Measurements from ENCODE around the gene ESYT2. TPM values are rescaled to one million over a fixed set of nuclear protein-coding genes. Genes with fewer than 3 reads are reported as not detected.
"Not testable (repeated sequence)": the region's sequence is repeated elsewhere in the genome, so short reads cannot be mapped to it uniquely, and the experiment has no call there.

The ESYT2 gene
- total RNA-seq (2014; rRNA removed; shearing (Covaris generic); ENCODE audit: low replicate concordance): 96.9 and 98.3 TPM in 2 replicates

GRCh38 chr7:158829342-158830210 lies at the start of gene ESYT2:
Gene ESYT2 (minus strand): TSS chr7:158829509. CDS start chr7:158829418, 91 bp downstream.
- peak; percentile 93 for DNase-seq (ENCODE audit: low read depth)
- in situ Hi-C loops (cut with HindIII; ENCODE audit: low pct_unique_long_range_greater_than_20kb, low sequenced_read_pairs): no loop called here

GRCh38 chr7:158878151-158879079 lies 49.1 kb upstream of the ESYT2 start:
- in situ Hi-C loops (cut with HindIII; ENCODE audit: low pct_unique_long_range_greater_than_20kb, low sequenced_read_pairs); DNase-seq (ENCODE audit: low read depth): not testable (repeated sequence)

- no peak for DNase-seq (ENCODE audit: low read depth)
- in situ Hi-C loops (cut with HindIII; ENCODE audit: low pct_unique_long_range_greater_than_20kb, low sequenced_read_pairs): no loop called here
These were observed 47.7 kb upstream of the ESYT2 start for GRCh38 chr7:158876984-158877383.

GRCh38 chr7:158869876-158870275 lies 40.6 kb upstream of the ESYT2 start:
- DNase-seq (ENCODE audit: low read depth): no peak
- in situ Hi-C loops (cut with HindIII; ENCODE audit: low pct_unique_long_range_greater_than_20kb, low sequenced_read_pairs): no loop called here

- in situ Hi-C loops (cut with HindIII; ENCODE audit: low pct_unique_long_range_greater_than_20kb, low sequenced_read_pairs): no loop called here
These were observed 39.6 kb upstream of the ESYT2 start for GRCh38 chr7:158868764-158869410.

GRCh38 chr7:158867214-158867984 lies 38.1 kb upstream of the ESYT2 start:
- in situ Hi-C loops (cut with HindIII; ENCODE audit: low pct_unique_long_range_greater_than_20kb, low sequenced_read_pairs): no loop called here

More at GRCh38 chr7:158868764-158869410, 39.6 kb upstream of the ESYT2 start:
- DNase-seq (ENCODE audit: low read depth): no peak

GRCh38 chr7:158865977-158866376 lies 36.7 kb upstream of the ESYT2 start:
- in situ Hi-C loops (cut with HindIII; ENCODE audit: low pct_unique_long_range_greater_than_20kb, low sequenced_read_pairs): no loop called here
- DNase-seq (ENCODE audit: low read depth): no peak

More at GRCh38 chr7:158867214-158867984, 38.1 kb upstream of the ESYT2 start:
- no peak for DNase-seq (ENCODE audit: low read depth)

GRCh38 chr7:158865462-158865922 lies 36.2 kb upstream of the ESYT2 start:
- in situ Hi-C loops (cut with HindIII; ENCODE audit: low pct_unique_long_range_greater_than_20kb, low sequenced_read_pairs): no loop called here
- no peak for DNase-seq (ENCODE audit: low read depth)

- no peak for DNase-seq (ENCODE audit: low read depth)
- in situ Hi-C loops (cut with HindIII; ENCODE audit: low pct_unique_long_range_greater_than_20kb, low sequenced_read_pairs): no loop called here
These were observed 35.5 kb upstream of the ESYT2 start for GRCh38 chr7:158864833-158865232.

- in situ Hi-C loops (cut with HindIII; ENCODE audit: low pct_unique_long_range_greater_than_20kb, low sequenced_read_pairs): no loop called here
These were observed 35.2 kb upstream of the ESYT2 start for GRCh38 chr7:158864507-158864820.

GRCh38 chr7:158863611-158864506 lies 34.5 kb upstream of the ESYT2 start:
- peak; percentile 96 for DNase-seq (ENCODE audit: low read depth)
- in situ Hi-C loops (cut with HindIII; ENCODE audit: low pct_unique_long_range_greater_than_20kb, low sequenced_read_pairs): no loop called here

More at GRCh38 chr7:158864507-158864820, 35.2 kb upstream of the ESYT2 start:
- DNase-seq (ENCODE audit: low read depth): no peak

- in situ Hi-C loops (cut with HindIII; ENCODE audit: low pct_unique_long_range_greater_than_20kb, low sequenced_read_pairs): not testable (repeated sequence)
- peak; percentile 90 for DNase-seq (ENCODE audit: low read depth)
These were observed 33.8 kb upstream of the ESYT2 start for GRCh38 chr7:158862985-158863610.

- no peak for DNase-seq (ENCODE audit: low read depth)
- in situ Hi-C loops (cut with HindIII; ENCODE audit: low pct_unique_long_range_greater_than_20kb, low sequenced_read_pairs): no loop called here
These were observed 32.8 kb upstream of the ESYT2 start for GRCh38 chr7:158861936-158862704.

GRCh38 chr7:158861004-158861787 lies 31.9 kb upstream of the ESYT2 start:
- no peak for DNase-seq (ENCODE audit: low read depth)

GRCh38 chr7:158860394-158860793 lies 31.1 kb upstream of the ESYT2 start:
- in situ Hi-C loops (cut with HindIII; ENCODE audit: low pct_unique_long_range_greater_than_20kb, low sequenced_read_pairs): no loop called here
- no peak for DNase-seq (ENCODE audit: low read depth)

More at GRCh38 chr7:158861004-158861787, 31.9 kb upstream of the ESYT2 start:
- in situ Hi-C loops (cut with HindIII; ENCODE audit: low pct_unique_long_range_greater_than_20kb, low sequenced_read_pairs): no loop called here

Data from Caki2 (cell line).